HepG2 (cell line): ENCODE data around the gene NAGS. TPM values are rescaled to one million over a fixed set of nuclear protein-coding genes. Genes with fewer than 3 reads are reported as not detected.
A peak's percentile ranks its signal among the peaks of the same experiment; 100 is the strongest.

Experiments
- ATAC-seq: fragments of 200-7000 bp; cut with Tn5 transposase; 3 replicates; pipeline ENCODE4 v1.9.1; 2020; ENCODE audit warnings: mild to moderate bottlenecking, moderate library complexity
- BruUV-seq: library from RNA; stranded (reverse); fragments of 400-500 nt; replicated peaks from 2 replicates; lab custom pipeline; 2021; lab: Mats Ljungman, UMichigan
- CTCF ChIA-PET: fragments of 300-600 bp; formaldehyde crosslinking; extraction: SDS; loops from one replicate; lab custom pipeline; 2021; ENCODE audit warnings: low total read pairs, inconsistent platforms, low intra/inter-chr PET ratio; lab: Yijun Ruan, JAX
- POLR2A ChIA-PET: fragments of 350-600 bp; sonication (Branson Sonifier 250); formaldehyde crosslinking; loops from one replicate; lab custom pipeline; 2020; ENCODE audit warnings: antibody characterized with exemption, inconsistent platforms; lab: Yijun Ruan, JAX
- DNase-seq: peaks from one replicate; pipeline ENCODE4 v3.0.0-alpha.2; 2015; ENCODE audit warnings: low spot score
- FAIRE-seq: peaks from 3 replicates; lab custom pipeline; 2011; peaks lifted over from hg19 to GRCh38; lab: Jason Lieb, UNC
- H2AFZ ChIP-seq: one replicate; pipeline ENCODE4 v1.6.1; 2011; ENCODE audit warnings: low read length, inconsistent platforms
- H3K27ac ChIP-seq: fragments of 300-600 bp; 3 replicates; pipeline ENCODE4 v1.8.0; 2011; ENCODE audit warnings: mixed run types, mild to moderate bottlenecking, mixed read lengths, low read length, inconsistent platforms; ENCODE audit not compliant: insufficient read depth; ENCODE audit errors: extremely low read length
- H3K27me3 ChIP-seq, 2 experiments: fragments of 200-600 bp in 1 of 2; 2 replicates in 1 of 2; 3 replicates in 1 of 2; pipeline versions ENCODE4 v1.6.0 to v1.8.0; 2011; ENCODE audit warnings: low read length in 2 of 2, mild to moderate bottlenecking in 2 of 2, moderate library complexity in 2 of 2, inconsistent platforms in 1 of 2; ENCODE audit not compliant: insufficient read depth in 2 of 2, control insufficient read depth in 1 of 2
- H3K36me3 ChIP-seq, 2 experiments: fragments of 200-600 bp in 1 of 2; replicated peaks in 1 of 2; 2 replicates in 1 of 2; 3 replicates in 1 of 2; pipeline versions ENCODE4 v1.5.1 to v1.8.0; 2011; ENCODE audit warnings: low read length in 2 of 2, inconsistent platforms in 1 of 2; ENCODE audit not compliant: insufficient read depth in 2 of 2, control insufficient read depth in 1 of 2
- H3K4me1 ChIP-seq: 2 replicates; pipeline ENCODE4 v1.5.1; 2012; ENCODE audit warnings: low read length, inconsistent platforms; ENCODE audit not compliant: insufficient read depth
- H3K4me2 ChIP-seq: 2 replicates; pipeline ENCODE4 v1.6.0; 2011; ENCODE audit warnings: low read depth, low read length, inconsistent platforms
- H3K4me3 ChIP-seq, 3 experiments: fragments of 200-600 bp in 1 of 3; sonication (generic), shearing (Covaris generic) in 1 of 3; replicated peaks in 1 of 3; 2 replicates each; pipeline ENCODE4 v1.5.1; 2011 to 2016; ENCODE audit warnings: low read length in 3 of 3, inconsistent platforms in 2 of 3, low read depth in 2 of 3, mild to moderate bottlenecking in 2 of 3, control low read depth in 1 of 3, mixed read lengths in 1 of 3; ENCODE audit not compliant: insufficient read depth in 1 of 3
- H3K79me2 ChIP-seq: one replicate; pipeline ENCODE4 v1.6.1; 2011; ENCODE audit warnings: low read length, inconsistent platforms; ENCODE audit not compliant: insufficient read depth
- H3K9ac ChIP-seq: 2 replicates; pipeline ENCODE4 v1.6.0; 2011; ENCODE audit warnings: mild to moderate bottlenecking, low read depth, low read length, inconsistent platforms; ENCODE audit not compliant: insufficient read depth
- H3K9me3 ChIP-seq: 2 replicates; pipeline ENCODE4 v1.5.1; 2012; ENCODE audit warnings: mild to moderate bottlenecking, low read length
- H4K20me1 ChIP-seq: 2 replicates; pipeline ENCODE4 v1.6.0; 2011; ENCODE audit warnings: inconsistent platforms, mild to moderate bottlenecking, low read length, moderate library complexity; ENCODE audit not compliant: insufficient read depth
- POLR2G ChIP-seq: fragments of 200-400 bp; formaldehyde crosslinking; IDR thresholded peaks from 2 replicates; pipeline ENCODE4 v1.6.1; 2018; ENCODE audit warnings: mild to moderate bottlenecking, low read depth, low read length, moderate library complexity
- SMAD1 ChIP-seq: sonication (generic); formaldehyde crosslinking; IDR thresholded peaks from 2 replicates; pipeline ENCODE4 v1.4.0; 2020; ENCODE audit warnings: missing genetic modification reagents, low read depth, mild to moderate bottlenecking, borderline replicate concordance
- TOE1 ChIP-seq: sonication (generic); formaldehyde crosslinking; IDR thresholded peaks from 2 replicates; pipeline ENCODE4 v1.4.0; 2020; ENCODE audit warnings: mild to moderate bottlenecking, missing genetic modification reagents
- ZNF253 ChIP-seq: sonication (generic); formaldehyde crosslinking; IDR thresholded peaks from 2 replicates; pipeline ENCODE4 v1.8.0; 2022; ENCODE audit warnings: mild to moderate bottlenecking, missing genetic modification reagents, borderline replicate concordance
- ZNF460 ChIP-seq: sonication (generic); formaldehyde crosslinking; IDR thresholded peaks from 2 replicates; pipeline ENCODE4 v1.5.1; 2020; ENCODE audit warnings: missing genetic modification reagents, mild to moderate bottlenecking, borderline replicate concordance
- ZNF768 ChIP-seq: sonication (generic); formaldehyde crosslinking; IDR thresholded peaks from 2 replicates; pipeline ENCODE4 v1.4.0; 2020; ENCODE audit warnings: missing genetic modification reagents
- ZNF776 ChIP-seq: sonication (generic); formaldehyde crosslinking; IDR thresholded peaks from 2 replicates; pipeline ENCODE4 v1.4.0; 2020; ENCODE audit warnings: mild to moderate bottlenecking, missing genetic modification reagents
- WGBS: methylation state at CpG from one replicate; pipeline ENCODE4 v1.1.6; 2017; ENCODE audit warnings: low lambda C conversion rate; 5-methylcytosine and 5-hydroxymethylcytosine counted together
- in situ Hi-C: cut with HindIII; loops from 2 replicates; pipeline ENCODE4 v1.10.0; 2017; ENCODE audit warnings: low pct_unique_long_range_greater_than_20kb; ENCODE audit not compliant: extremely low pct_ligation_motif_present
- intact Hi-C: fragments of 100-400 bp; cut with micrococcal nuclease; formaldehyde crosslinking; loops from one replicate; pipeline ENCODE4 v1.10.0; 2022; ENCODE audit not compliant: unreplicated experiment
- polyA plus RNA-seq, 8 experiments: library from polyadenylated mRNA; depleted of rRNA in 3 of 8; stranded (reverse) in 7 of 8; unstranded in 1 of 8; fragments of >200 nt; fragmentation: Illumina TruSeq in 4 of 8; extraction: Trizol in 4 of 8; gene quantifications; 2 replicates each; pipeline versions ENCODE4 v1.2.1 to v1.2.3, GENCODE V29; 2011 to 2016; ENCODE audit warnings: low read depth in 4 of 8, missing spikeins in 1 of 8, mixed read lengths in 1 of 8; ENCODE audit not compliant: insufficient read depth in 1 of 8
- total RNA-seq, 5 experiments: library from RNA; depleted of rRNA; stranded (reverse); fragments of >200 nt; fragmentation: Illumina TruSeq; extraction: Trizol; gene quantifications; 2 replicates each; pipeline ENCODE4 v1.2.3, GENCODE V29; 2016; ENCODE audit warnings: low read depth in 1 of 5
- TF ChIP-seq, protein P1 (sequence below): sonication (generic); formaldehyde crosslinking; IDR thresholded peaks from 2 replicates; pipeline ENCODE4 v1.5.0; 2020; ENCODE audit warnings: missing genetic modification reagents
- TF ChIP-seq, protein P2 (sequence below): sonication (generic); formaldehyde crosslinking; IDR thresholded peaks from 2 replicates; pipeline ENCODE4 v1.5.1; 2020; ENCODE audit warnings: missing genetic modification reagents, mild to moderate bottlenecking, borderline replicate concordance
- TF ChIP-seq, protein P3 (sequence below): sonication (generic); formaldehyde crosslinking; IDR thresholded peaks from 2 replicates; pipeline ENCODE4 v1.4.0; 2020; ENCODE audit warnings: missing genetic modification reagents, low read depth, mild to moderate bottlenecking, borderline replicate concordance
- TF ChIP-seq, protein P4 (sequence below): IDR thresholded peaks from 2 replicates; pipeline ENCODE4 v1.6.1; 2016; ENCODE audit warnings: missing compliant biosample characterization, missing genetic modification reagents, borderline replicate concordance
- TF ChIP-seq, protein P5 (sequence below): sonication (generic); formaldehyde crosslinking; IDR thresholded peaks from 2 replicates; pipeline ENCODE4 v1.5.0; 2020; ENCODE audit warnings: mild to moderate bottlenecking, missing genetic modification reagents, borderline replicate concordance
- TF ChIP-seq, protein P6 (sequence below): sonication (generic); formaldehyde crosslinking; conservative IDR thresholded peaks from 2 replicates; pipeline ENCODE4 v1.4.0; 2020; ENCODE audit warnings: missing genetic modification reagents

Gene NAGS
- total and polyA plus RNA-seq, 2 of the 13 experiments (the other 11 are each of a cell fraction or from before 2014, with no cell fraction given), result 4.3 to 5.1 TPM

DNA sequence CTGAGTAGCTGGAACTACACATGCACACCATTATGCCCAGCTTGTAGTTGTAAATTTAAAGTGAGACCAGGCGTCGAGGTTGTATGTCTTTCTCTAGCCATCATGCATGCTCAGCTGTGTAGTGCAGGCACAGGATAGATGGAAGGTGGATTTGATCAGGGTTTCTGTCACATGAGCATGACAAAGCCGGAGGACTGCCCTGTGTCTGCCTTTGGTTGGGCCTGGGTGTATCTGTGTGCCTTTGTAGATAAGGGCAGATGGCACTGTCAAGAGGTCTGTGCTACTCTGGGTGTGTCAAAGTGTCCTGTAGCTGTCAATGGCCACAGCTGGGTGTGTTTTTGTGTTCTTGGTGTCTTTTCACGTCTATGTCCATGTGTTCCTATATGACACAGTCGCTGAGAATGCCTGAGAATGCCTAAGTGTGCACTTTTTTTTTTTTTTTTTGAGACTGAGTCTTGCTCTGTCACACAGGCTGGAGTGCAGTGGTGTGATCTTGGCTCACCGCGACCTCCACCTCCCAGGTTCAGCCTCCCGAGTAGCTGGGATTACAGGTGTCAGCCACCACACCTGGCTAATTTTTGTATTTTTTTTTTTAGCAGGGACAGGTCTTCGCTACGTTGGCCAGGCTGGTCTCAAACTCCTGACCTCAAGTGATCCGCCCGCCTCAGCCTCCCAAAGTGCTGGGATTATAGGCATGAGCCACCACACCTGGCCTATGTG, 4.1 kb upstream of the NAGS start:
- Histone ChIP-seq H3K4me1 (peaks cover 70% of the 10 kb centered on the region), H3K27me3 (peaks cover 0 to 7% of the 10 kb centered on the region in 2 experiments; a peak in 3 of 5 replicates), H3K4me3 (no peak overlapping the region), H2AFZ (no peak overlapping the region), H3K79me2 (no peaks in the 10 kb centered on the region), H3K9me3 (no peaks in the 10 kb centered on the region), H3K4me2 (no peak overlapping the region), H4K20me1 (no peaks in the 10 kb centered on the region), H3K36me3 (no peaks in the 10 kb centered on the region), H3K27ac (no peak overlapping the region), H3K9ac (no peak overlapping the region)
- TF ChIP-seq, protein P1, sequence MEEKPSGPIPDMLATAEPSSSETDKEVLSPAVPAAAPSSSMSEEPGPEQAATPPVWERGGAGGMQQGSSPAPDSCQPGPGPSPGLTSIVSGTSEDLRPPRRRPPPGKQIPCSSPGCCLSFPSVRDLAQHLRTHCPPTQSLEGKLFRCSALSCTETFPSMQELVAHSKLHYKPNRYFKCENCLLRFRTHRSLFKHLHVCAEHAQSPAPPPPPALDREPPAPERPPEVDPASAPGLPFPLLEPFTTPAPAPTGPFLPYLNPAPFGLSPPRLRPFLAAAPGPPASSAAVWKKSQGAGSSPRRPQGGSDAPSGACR (CRISPR knock-in tag), result no peak
- TF ChIP-seq ZNF253 (0 out of 2 replicates have a peak, but pooled peaks have one; percentile 33), POLR2G (no peak), SMAD1 (CRISPR knock-in tag) (no peak), ZNF776 (CRISPR knock-in tag) (no peak), ZNF768 (CRISPR knock-in tag) (no peak), ZNF460 (peak; percentile 57; the same call in 1 of the 2 replicates), TOE1 (no peak)
- TF ChIP-seq, protein P2, sequence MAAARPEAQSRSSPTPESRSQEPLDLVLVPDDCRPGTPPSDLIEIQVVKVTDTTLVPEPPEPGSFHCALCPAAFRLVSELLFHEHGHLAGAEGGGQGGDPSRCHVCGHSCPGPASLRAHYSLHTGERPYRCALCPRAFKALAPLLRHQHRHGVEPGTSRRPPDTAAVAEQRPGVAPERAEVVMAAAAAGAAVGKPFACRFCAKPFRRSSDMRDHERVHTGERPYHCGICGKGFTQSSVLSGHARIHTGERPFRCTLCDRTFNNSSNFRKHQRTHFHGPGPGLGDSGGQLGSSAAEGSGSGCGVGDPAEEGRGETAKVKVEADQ (CRISPR knock-in tag), result no peak
- TF ChIP-seq, protein P3, sequence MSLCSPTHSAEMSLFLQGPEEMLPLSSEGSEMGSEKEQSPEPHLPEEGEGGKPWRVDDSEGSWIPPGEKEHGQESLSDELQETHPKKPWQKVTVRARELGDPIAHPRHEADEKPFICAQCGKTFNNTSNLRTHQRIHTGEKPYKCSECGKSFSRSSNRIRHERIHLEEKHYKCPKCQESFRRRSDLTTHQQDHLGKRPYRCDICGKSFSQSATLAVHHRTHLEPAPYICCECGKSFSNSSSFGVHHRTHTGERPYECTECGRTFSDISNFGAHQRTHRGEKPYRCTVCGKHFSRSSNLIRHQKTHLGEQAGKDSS (CRISPR knock-in tag), result 0 out of 2 replicates have a peak, but pooled peaks have one; percentile 32
- TF ChIP-seq, protein P4, sequence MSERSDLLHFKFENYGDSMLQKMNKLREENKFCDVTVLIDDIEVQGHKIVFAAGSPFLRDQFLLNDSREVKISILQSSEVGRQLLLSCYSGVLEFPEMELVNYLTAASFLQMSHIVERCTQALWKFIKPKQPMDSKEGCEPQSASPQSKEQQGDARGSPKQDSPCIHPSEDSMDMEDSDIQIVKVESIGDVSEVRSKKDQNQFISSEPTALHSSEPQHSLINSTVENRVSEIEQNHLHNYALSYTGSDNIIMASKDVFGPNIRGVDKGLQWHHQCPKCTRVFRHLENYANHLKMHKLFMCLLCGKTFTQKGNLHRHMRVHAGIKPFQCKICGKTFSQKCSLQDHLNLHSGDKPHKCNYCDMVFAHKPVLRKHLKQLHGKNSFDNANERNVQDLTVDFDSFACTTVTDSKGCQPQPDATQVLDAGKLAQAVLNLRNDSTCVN (CRISPR knock-in tag), result no peak
- TF ChIP-seq, protein P5, sequence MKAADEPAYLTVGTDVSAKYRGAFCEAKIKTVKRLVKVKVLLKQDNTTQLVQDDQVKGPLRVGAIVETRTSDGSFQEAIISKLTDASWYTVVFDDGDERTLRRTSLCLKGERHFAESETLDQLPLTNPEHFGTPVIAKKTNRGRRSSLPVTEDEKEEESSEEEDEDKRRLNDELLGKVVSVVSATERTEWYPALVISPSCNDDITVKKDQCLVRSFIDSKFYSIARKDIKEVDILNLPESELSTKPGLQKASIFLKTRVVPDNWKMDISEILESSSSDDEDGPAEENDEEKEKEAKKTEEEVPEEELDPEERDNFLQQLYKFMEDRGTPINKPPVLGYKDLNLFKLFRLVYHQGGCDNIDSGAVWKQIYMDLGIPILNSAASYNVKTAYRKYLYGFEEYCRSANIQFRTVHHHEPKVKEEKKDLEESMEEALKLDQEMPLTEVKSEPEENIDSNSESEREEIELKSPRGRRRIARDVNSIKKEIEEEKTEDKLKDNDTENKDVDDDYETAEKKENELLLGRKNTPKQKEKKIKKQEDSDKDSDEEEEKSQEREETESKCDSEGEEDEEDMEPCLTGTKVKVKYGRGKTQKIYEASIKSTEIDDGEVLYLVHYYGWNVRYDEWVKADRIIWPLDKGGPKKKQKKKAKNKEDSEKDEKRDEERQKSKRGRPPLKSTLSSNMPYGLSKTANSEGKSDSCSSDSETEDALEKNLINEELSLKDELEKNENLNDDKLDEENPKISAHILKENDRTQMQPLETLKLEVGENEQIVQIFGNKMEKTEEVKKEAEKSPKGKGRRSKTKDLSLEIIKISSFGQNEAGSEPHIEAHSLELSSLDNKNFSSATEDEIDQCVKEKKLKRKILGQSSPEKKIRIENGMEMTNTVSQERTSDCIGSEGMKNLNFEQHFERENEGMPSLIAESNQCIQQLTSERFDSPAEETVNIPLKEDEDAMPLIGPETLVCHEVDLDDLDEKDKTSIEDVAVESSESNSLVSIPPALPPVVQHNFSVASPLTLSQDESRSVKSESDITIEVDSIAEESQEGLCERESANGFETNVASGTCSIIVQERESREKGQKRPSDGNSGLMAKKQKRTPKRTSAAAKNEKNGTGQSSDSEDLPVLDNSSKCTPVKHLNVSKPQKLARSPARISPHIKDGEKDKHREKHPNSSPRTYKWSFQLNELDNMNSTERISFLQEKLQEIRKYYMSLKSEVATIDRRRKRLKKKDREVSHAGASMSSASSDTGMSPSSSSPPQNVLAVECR (CRISPR knock-in tag), result 0 out of 2 replicates have a peak, but pooled peaks have one; percentile 23
- TF ChIP-seq, protein P6, sequence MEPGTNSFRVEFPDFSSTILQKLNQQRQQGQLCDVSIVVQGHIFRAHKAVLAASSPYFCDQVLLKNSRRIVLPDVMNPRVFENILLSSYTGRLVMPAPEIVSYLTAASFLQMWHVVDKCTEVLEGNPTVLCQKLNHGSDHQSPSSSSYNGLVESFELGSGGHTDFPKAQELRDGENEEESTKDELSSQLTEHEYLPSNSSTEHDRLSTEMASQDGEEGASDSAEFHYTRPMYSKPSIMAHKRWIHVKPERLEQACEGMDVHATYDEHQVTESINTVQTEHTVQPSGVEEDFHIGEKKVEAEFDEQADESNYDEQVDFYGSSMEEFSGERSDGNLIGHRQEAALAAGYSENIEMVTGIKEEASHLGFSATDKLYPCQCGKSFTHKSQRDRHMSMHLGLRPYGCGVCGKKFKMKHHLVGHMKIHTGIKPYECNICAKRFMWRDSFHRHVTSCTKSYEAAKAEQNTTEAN (CRISPR knock-in tag), result no peak
- DNase-seq (no peak), ATAC-seq (no peak), FAIRE-seq (no peak)
- WGBS, result 53% methylated on average over 12 of the region's 12 CpGs
- POLR2A ChIA-PET, result no interaction called here
- CTCF ChIA-PET, result no interaction called here
- intact Hi-C loops (loop anchor here (2.0 kb wide), 1 partner anchor 14 kb away; the partner anchor contains the start of gene TMEM101), in situ Hi-C loops (no loop called here)
- no TSS peak for BruUV-seq
